ENCODE data around the gene LONP2. TPM values are rescaled to one million over a fixed set of nuclear protein-coding genes. Genes with fewer than 3 reads are reported as not detected.

Gene LONP2
- total and polyA plus RNA-seq, 10 donors = 20.1 to 75.4 (median 54.1) TPM

GRCh38 chr16:48383009-48383876 lies 139.1 kb downstream of the LONP2 start:
- intact Hi-C loops (cut with DNase I; ENCODE audit: low total_unique reads) = no loop called here
- H3K36me3 ChIP-seq = no peaks in the 10 kb centered on the region
- H3K4me1 ChIP-seq = peaks cover 14 to 77% (median 65%) of the 10 kb centered on the region in 6 donors
- H3K27me3 ChIP-seq (replicated peaks in 1 of 7) = no peaks in the 10 kb centered on the region
- peak overlapping the region; percentile 59 to 92 (median 77) for H3K4me3 ChIP-seq
- TF ChIP-seq POLR2A (IDR thresholded peaks at IDR 0.05) = no peak
- TF ChIP-seq, protein P1, sequence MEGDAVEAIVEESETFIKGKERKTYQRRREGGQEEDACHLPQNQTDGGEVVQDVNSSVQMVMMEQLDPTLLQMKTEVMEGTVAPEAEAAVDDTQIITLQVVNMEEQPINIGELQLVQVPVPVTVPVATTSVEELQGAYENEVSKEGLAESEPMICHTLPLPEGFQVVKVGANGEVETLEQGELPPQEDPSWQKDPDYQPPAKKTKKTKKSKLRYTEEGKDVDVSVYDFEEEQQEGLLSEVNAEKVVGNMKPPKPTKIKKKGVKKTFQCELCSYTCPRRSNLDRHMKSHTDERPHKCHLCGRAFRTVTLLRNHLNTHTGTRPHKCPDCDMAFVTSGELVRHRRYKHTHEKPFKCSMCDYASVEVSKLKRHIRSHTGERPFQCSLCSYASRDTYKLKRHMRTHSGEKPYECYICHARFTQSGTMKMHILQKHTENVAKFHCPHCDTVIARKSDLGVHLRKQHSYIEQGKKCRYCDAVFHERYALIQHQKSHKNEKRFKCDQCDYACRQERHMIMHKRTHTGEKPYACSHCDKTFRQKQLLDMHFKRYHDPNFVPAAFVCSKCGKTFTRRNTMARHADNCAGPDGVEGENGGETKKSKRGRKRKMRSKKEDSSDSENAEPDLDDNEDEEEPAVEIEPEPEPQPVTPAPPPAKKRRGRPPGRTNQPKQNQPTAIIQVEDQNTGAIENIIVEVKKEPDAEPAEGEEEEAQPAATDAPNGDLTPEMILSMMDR (IDR thresholded peaks at IDR 0.05 in 8 of 11, conservative IDR thresholded peaks at IDR 0.05 in 3 of 11) = no peak
- no peak for TF ChIP-seq POLR2AphosphoS5 (IDR thresholded peaks at IDR 0.05)
- no peaks in the 10 kb centered on the region for H3K9me3 ChIP-seq
- 57 to 66% (median 62%) methylated on average over 6 of the region's 6 CpGs for WGBS, 5 donors
- H3K27ac ChIP-seq = peak overlapping the region in 7 of 8 donors; percentile 98 to 100 (median 99)
- no peak for DNase-seq

DNA sequence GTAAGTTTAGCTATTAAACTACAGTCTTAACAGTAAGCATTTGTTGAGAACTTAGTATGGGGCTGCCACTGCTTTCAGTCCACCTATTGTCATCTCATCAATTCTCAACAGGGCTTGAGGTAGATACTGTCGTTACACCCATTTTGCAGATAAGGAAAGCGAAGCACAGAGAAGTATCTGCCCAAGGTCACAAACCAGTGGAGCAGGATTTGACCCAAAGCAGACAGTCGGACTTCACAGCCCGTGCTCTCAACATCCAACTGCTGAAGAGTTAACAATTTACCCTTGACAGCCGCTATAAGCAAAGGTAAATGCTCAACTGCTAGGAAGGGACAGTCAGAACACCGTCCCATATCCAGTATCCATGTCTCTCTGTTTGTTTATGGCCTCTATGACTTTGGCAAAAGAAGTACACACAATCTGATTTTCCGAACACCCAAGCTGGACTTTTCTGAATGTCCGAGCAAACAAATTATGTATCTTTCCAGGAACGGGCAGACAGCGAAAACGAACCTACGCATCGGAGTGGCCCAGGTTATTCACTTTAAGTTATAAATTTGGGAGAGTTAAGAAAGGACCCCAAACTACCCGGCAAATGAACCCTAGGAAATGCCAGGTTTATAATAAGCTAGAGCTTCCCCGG lies 139.9 kb downstream of the LONP2 start:
- 2 to 6% (median 4%) methylated on average over 15 of the region's 15 CpGs for WGBS, 5 donors
- no peak for DNase-seq

GRCh38 chr16:48384520-48385252 lies 140.6 kb downstream of the LONP2 start:
- Histone ChIP-seq H3K36me3 (no peaks in the 10 kb centered on the region), H3K27me3 (replicated peaks in 1 of 7) (no peaks in the 10 kb centered on the region), H3K4me1 (peaks cover under 1 to 63% (median 50%) of the 10 kb centered on the region in 6 donors), H3K9me3 (no peaks in the 10 kb centered on the region), H3K4me3 (peak overlapping the region; percentile 59 to 92 (median 77)), H3K27ac (peak overlapping the region; percentile 94 to 100 (median 99))
- TF ChIP-seq POLR2A (IDR thresholded peaks at IDR 0.05) = no peak
- TF ChIP-seq, protein P1 (IDR thresholded peaks at IDR 0.05 in 8 of 11, conservative IDR thresholded peaks at IDR 0.05 in 3 of 11) = no peak
- TF ChIP-seq POLR2AphosphoS5 (IDR thresholded peaks at IDR 0.05) = peak in 2 of 3 donors; percentile 47 to 63
- WGBS, 5 donors = 0 to 1% (median 1%) methylated on average over 34 to 103 of the region's 103 CpGs
- intact Hi-C loops (cut with DNase I; ENCODE audit: low total_unique reads) = no loop called here
- DNase-seq = peak; percentile 91

More for the DNA sequence above, 139.9 kb downstream of the LONP2 start:
- Histone ChIP-seq H3K27ac (peak overlapping the region; percentile 94 to 100 (median 99)), H3K36me3 (no peaks in the 10 kb centered on the region), H3K27me3 (replicated peaks in 1 of 7) (no peaks in the 10 kb centered on the region), H3K4me1 (peaks cover 7 to 70% (median 57%) of the 10 kb centered on the region in 6 donors), H3K9me3 (no peaks in the 10 kb centered on the region), H3K4me3 (peak overlapping the region; percentile 59 to 92 (median 77))
- TF ChIP-seq POLR2AphosphoS5 (IDR thresholded peaks at IDR 0.05) = no peak
- intact Hi-C loops (cut with DNase I; ENCODE audit: low total_unique reads) = no loop called here

All from spleen (tissue), 11 donors.